ENCODE results near the gene UGGT2.

- no peak for TF ChIP-seq CTCF (conservative IDR thresholded peaks at IDR 0.05; ENCODE audit: low read length)
- no peak for TF ChIP-seq EZH2phosphoT487 (IDR thresholded peaks at IDR 0.05; ENCODE audit: borderline replicate concordance, low read depth, low read length)
Observed at GRCh38 chr13:95982144-95982543, 71.1 kb downstream of the UGGT2 start.

All from OCI-LY7 (cell line).